Measurements from ENCODE around the gene KDM2B. TPM values are rescaled to one million over a fixed set of nuclear protein-coding genes. Genes with fewer than 3 reads are reported as not detected.

The KDM2B gene
- total and polyA plus RNA-seq, 2 experiments from 2014 or later = 59.4 to 161 TPM

DNA sequence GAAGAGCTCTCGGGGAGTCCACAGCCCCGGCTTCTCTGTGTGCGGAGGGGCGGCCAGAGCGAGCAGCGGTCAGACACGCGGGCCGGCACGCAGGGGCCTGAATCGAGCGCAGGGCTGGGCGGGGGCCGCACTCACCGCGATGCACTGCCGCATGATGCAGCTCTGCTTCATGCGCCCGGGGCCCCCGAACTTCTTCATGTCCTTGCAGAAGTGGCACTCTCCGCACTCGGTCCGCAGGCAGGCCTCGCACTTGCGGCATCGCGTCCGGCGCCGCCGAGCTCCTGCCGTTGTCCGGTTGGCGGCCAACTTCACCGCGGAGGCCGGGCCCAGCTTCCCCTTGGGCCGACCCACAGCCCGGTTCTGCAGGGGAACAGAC, 127.8 kb downstream of the KDM2B start:
- Histone ChIP-seq H3F3A (replicated peaks; ENCODE audit: low read depth) (no peaks in the 10 kb centered on the region), H3K27me3 (ENCODE audit: insufficient read depth) (no peaks in the 10 kb centered on the region), H3K4me2 (no peak overlapping the region), H3K4me1 (ENCODE audit: insufficient read depth) (no peaks in the 10 kb centered on the region), H3K79me2 (replicated peaks; ENCODE audit: insufficient read depth) (peaks cover 80% of the 10 kb centered on the region), H3K36me3 (ENCODE audit: insufficient read depth) (no peaks in the 10 kb centered on the region; the same call in 1 of the 2 replicates), H2AFZ (no peak overlapping the region), H3K9me2 (ENCODE audit: insufficient read depth) (no peaks in the 10 kb centered on the region), H4K20me1 (replicated peaks; ENCODE audit: insufficient read depth) (peaks cover 39% of the 10 kb centered on the region), H3K27ac (ENCODE audit: low read depth) (peak overlapping the region; percentile 66; the same call in 1 of the 2 replicates), H3K4me3 (no peak overlapping the region)
- Mint-ChIP-seq H3K4me3 (no peak overlapping the region), H3K27me3 (ENCODE audit: insufficient read depth, low read depth, poor library complexity) (peaks cover 17% of the 10 kb centered on the region), H3K9me3 (no peaks in the 10 kb centered on the region; the same call in 2 of the 3 replicates), H3K27ac (no peak overlapping the region), H3K36me3 (ENCODE audit: low read depth) (peaks cover 34% of the 10 kb centered on the region), H3K4me1 (peaks cover 27% of the 10 kb centered on the region; the same call in 2 of the 3 replicates)
- no peak for TF ChIP-seq STAT1 (IDR thresholded peaks at IDR 0.05; ENCODE audit: unreplicated experiment)
- TF ChIP-seq NANOG (IDR thresholded peaks at IDR 0.05; ENCODE audit: borderline replicate concordance) = no peak
- TF ChIP-seq, protein P1, sequence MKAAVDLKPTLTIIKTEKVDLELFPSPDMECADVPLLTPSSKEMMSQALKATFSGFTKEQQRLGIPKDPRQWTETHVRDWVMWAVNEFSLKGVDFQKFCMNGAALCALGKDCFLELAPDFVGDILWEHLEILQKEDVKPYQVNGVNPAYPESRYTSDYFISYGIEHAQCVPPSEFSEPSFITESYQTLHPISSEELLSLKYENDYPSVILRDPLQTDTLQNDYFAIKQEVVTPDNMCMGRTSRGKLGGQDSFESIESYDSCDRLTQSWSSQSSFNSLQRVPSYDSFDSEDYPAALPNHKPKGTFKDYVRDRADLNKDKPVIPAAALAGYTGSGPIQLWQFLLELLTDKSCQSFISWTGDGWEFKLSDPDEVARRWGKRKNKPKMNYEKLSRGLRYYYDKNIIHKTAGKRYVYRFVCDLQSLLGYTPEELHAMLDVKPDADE (IDR thresholded peaks at IDR 0.05) = no peak
- TF ChIP-seq EZH2 (IDR thresholded peaks at IDR 0.05; ENCODE audit: low read depth, unreplicated experiment) = no peak
- TF ChIP-seq ZNF114 (CRISPR knock-in tag; IDR thresholded peaks at IDR 0.05) = no peak
- TF ChIP-seq, protein P2, sequence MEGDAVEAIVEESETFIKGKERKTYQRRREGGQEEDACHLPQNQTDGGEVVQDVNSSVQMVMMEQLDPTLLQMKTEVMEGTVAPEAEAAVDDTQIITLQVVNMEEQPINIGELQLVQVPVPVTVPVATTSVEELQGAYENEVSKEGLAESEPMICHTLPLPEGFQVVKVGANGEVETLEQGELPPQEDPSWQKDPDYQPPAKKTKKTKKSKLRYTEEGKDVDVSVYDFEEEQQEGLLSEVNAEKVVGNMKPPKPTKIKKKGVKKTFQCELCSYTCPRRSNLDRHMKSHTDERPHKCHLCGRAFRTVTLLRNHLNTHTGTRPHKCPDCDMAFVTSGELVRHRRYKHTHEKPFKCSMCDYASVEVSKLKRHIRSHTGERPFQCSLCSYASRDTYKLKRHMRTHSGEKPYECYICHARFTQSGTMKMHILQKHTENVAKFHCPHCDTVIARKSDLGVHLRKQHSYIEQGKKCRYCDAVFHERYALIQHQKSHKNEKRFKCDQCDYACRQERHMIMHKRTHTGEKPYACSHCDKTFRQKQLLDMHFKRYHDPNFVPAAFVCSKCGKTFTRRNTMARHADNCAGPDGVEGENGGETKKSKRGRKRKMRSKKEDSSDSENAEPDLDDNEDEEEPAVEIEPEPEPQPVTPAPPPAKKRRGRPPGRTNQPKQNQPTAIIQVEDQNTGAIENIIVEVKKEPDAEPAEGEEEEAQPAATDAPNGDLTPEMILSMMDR (conservative IDR thresholded peaks at IDR 0.05; ENCODE audit: low read depth in 2 of 2) = no peak
- TF ChIP-seq EZH2phosphoT487 (IDR thresholded peaks at IDR 0.05; ENCODE audit: unreplicated experiment) = no peak
- TF ChIP-seq POLR2AphosphoS5 (IDR thresholded peaks at IDR 0.05; ENCODE audit: low read depth) = no peak
- TF ChIP-seq, protein P3, sequence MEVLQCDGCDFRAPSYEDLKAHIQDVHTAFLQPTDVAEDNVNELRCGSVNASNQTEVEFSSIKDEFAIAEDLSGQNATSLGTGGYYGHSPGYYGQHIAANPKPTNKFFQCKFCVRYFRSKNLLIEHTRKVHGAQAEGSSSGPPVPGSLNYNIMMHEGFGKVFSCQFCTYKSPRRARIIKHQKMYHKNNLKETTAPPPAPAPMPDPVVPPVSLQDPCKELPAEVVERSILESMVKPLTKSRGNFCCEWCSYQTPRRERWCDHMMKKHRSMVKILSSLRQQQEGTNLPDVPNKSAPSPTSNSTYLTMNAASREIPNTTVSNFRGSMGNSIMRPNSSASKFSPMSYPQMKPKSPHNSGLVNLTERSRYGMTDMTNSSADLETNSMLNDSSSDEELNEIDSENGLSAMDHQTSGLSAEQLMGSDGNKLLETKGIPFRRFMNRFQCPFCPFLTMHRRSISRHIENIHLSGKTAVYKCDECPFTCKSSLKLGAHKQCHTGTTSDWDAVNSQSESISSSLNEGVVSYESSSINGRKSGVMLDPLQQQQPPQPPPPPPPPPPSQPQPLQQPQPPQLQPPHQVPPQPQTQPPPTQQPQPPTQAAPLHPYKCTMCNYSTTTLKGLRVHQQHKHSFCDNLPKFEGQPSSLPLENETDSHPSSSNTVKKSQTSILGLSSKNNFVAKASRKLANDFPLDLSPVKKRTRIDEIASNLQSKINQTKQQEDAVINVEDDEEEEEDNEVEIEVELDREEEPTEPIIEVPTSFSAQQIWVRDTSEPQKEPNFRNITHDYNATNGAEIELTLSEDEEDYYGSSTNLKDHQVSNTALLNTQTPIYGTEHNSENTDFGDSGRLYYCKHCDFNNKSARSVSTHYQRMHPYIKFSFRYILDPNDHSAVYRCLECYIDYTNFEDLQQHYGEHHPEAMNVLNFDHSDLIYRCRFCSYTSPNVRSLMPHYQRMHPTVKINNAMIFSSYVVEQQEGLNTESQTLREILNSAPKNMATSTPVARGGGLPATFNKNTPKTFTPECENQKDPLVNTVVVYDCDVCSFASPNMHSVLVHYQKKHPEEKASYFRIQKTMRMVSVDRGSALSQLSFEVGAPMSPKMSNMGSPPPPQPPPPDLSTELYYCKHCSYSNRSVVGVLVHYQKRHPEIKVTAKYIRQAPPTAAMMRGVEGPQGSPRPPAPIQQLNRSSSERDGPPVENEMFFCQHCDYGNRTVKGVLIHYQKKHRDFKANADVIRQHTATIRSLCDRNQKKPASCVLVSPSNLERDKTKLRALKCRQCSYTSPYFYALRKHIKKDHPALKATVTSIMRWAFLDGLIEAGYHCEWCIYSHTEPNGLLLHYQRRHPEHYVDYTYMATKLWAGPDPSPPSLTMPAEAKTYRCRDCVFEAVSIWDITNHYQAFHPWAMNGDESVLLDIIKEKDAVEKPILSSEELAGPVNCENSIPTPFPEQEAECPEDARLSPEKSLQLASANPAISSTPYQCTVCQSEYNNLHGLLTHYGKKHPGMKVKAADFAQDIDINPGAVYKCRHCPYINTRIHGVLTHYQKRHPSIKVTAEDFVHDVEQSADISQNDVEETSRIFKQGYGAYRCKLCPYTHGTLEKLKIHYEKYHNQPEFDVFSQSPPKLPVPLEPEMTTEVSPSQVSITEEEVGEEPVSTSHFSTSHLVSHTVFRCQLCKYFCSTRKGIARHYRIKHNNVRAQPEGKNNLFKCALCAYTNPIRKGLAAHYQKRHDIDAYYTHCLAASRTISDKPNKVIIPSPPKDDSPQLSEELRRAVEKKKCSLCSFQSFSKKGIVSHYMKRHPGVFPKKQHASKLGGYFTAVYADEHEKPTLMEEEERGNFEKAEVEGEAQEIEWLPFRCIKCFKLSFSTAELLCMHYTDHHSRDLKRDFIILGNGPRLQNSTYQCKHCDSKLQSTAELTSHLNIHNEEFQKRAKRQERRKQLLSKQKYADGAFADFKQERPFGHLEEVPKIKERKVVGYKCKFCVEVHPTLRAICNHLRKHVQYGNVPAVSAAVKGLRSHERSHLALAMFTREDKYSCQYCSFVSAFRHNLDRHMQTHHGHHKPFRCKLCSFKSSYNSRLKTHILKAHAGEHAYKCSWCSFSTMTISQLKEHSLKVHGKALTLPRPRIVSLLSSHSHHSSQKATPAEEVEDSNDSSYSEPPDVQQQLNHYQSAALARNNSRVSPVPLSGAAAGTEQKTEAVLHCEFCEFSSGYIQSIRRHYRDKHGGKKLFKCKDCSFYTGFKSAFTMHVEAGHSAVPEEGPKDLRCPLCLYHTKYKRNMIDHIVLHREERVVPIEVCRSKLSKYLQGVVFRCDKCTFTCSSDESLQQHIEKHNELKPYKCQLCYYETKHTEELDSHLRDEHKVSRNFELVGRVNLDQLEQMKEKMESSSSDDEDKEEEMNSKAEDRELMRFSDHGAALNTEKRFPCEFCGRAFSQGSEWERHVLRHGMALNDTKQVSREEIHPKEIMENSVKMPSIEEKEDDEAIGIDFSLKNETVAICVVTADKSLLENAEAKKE (CRISPR knock-in tag; IDR thresholded peaks at IDR 0.05) = no peak
- TF ChIP-seq, protein P4, sequence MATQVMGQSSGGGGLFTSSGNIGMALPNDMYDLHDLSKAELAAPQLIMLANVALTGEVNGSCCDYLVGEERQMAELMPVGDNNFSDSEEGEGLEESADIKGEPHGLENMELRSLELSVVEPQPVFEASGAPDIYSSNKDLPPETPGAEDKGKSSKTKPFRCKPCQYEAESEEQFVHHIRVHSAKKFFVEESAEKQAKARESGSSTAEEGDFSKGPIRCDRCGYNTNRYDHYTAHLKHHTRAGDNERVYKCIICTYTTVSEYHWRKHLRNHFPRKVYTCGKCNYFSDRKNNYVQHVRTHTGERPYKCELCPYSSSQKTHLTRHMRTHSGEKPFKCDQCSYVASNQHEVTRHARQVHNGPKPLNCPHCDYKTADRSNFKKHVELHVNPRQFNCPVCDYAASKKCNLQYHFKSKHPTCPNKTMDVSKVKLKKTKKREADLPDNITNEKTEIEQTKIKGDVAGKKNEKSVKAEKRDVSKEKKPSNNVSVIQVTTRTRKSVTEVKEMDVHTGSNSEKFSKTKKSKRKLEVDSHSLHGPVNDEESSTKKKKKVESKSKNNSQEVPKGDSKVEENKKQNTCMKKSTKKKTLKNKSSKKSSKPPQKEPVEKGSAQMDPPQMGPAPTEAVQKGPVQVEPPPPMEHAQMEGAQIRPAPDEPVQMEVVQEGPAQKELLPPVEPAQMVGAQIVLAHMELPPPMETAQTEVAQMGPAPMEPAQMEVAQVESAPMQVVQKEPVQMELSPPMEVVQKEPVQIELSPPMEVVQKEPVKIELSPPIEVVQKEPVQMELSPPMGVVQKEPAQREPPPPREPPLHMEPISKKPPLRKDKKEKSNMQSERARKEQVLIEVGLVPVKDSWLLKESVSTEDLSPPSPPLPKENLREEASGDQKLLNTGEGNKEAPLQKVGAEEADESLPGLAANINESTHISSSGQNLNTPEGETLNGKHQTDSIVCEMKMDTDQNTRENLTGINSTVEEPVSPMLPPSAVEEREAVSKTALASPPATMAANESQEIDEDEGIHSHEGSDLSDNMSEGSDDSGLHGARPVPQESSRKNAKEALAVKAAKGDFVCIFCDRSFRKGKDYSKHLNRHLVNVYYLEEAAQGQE (IDR thresholded peaks at IDR 0.05; ENCODE audit: unreplicated experiment) = no peak
- TF ChIP-seq JUNB (IDR thresholded peaks at IDR 0.05; ENCODE audit: unreplicated experiment) = no peak
- no peak for TF ChIP-seq ZNF331 (CRISPR knock-in tag; IDR thresholded peaks at IDR 0.05; ENCODE audit: low read depth)
- no peak for TF ChIP-seq CREB1 (CRISPR knock-in tag; IDR thresholded peaks at IDR 0.05; ENCODE audit: low read depth)
- DNase-seq (ENCODE audit: low spot score) = no peak
- no peak; the same call in 2 of the 3 replicates for ATAC-seq

Data from GM23338 (cell line).